Endothelial cell of umbilical vein (primary cell): ENCODE data around the gene HMGCS1. TPM values are rescaled to one million over a fixed set of nuclear protein-coding genes. Genes with fewer than 3 reads are reported as not detected.

Experiments
- BruUV-seq: library from RNA; stranded (reverse); fragments of 400-500 nt; replicated peaks from 2 replicates; lab custom pipeline; 2021; lab: Mats Ljungman, UMichigan
- CTCF ChIA-PET: fragments of 300-600, 350-600 bp; sonication (Branson Sonifier 250); formaldehyde crosslinking; loops from one replicate; lab custom pipeline; 2021; ENCODE audit warnings: antibody characterized with exemption, inconsistent platforms; lab: Charles Lee
- POLR2A ChIA-PET: fragments of 300-600, 350-600 bp; sonication (Branson Sonifier 250); formaldehyde crosslinking; loops from one replicate; lab custom pipeline; 2021; ENCODE audit warnings: antibody characterized with exemption, inconsistent platforms; lab: Charles Lee
- DNase-seq: peaks from one replicate; pipeline ENCODE4 v3.0.0-alpha.2; 2011; ENCODE audit warnings: low read depth, low spot score
- FAIRE-seq: peaks from 2 replicates; lab custom pipeline; 2011; peaks lifted over from hg19 to GRCh38; lab: Jason Lieb, UNC
- H2AFZ ChIP-seq: 2 replicates; pipeline ENCODE4 v1.6.0; 2012; ENCODE audit warnings: low read depth, low read length, control low read depth, inconsistent platforms
- H3K27ac ChIP-seq: 2 replicates; pipeline ENCODE4 v1.5.1; 2011; ENCODE audit warnings: low read depth, mild to moderate bottlenecking, control low read depth, low read length, moderate library complexity; ENCODE audit not compliant: insufficient read depth
- H3K27me3 ChIP-seq, 2 experiments: 2 replicates each; pipeline versions ENCODE4 v1.6.0 to v1.6.1; 2011; ENCODE audit warnings: low read length in 2 of 2, mixed read lengths in 1 of 2; ENCODE audit not compliant: control insufficient read depth in 2 of 2, insufficient read depth in 2 of 2
- H3K36me3 ChIP-seq, 2 experiments: 2 replicates in 1 of 2; 3 replicates in 1 of 2; pipeline ENCODE4 v1.5.1; 2011; ENCODE audit warnings: low read length in 2 of 2, mild to moderate bottlenecking in 1 of 2, moderate library complexity in 1 of 2; ENCODE audit not compliant: control insufficient read depth in 2 of 2, insufficient read depth in 2 of 2; ENCODE audit errors: extremely low read depth in 1 of 2
- H3K4me1 ChIP-seq: 3 replicates; pipeline ENCODE4 v1.5.1; 2011; ENCODE audit warnings: mild to moderate bottlenecking, low read length; ENCODE audit not compliant: control insufficient read depth, insufficient read depth; ENCODE audit errors: extremely low read depth
- H3K4me2 ChIP-seq: 2 replicates; pipeline ENCODE4 v1.6.1; 2011; ENCODE audit warnings: low read length, control low read depth, mixed read lengths; ENCODE audit not compliant: insufficient read depth
- H3K4me3 ChIP-seq, 3 experiments: fragments of 200-600 bp in 1 of 3; sonication (generic), shearing (Covaris generic) in 1 of 3; replicated peaks in 1 of 3; 2 replicates each; pipeline ENCODE4 v1.5.1; 2011 to 2016; ENCODE audit warnings: control low read depth in 3 of 3, low read length in 3 of 3, mild to moderate bottlenecking in 2 of 3, inconsistent platforms in 1 of 3, low read depth in 1 of 3, moderate library complexity in 1 of 3; ENCODE audit not compliant: insufficient read depth in 1 of 3
- H3K79me2 ChIP-seq: 2 replicates; pipeline ENCODE4 v1.6.0; 2012; ENCODE audit warnings: low read length, inconsistent platforms; ENCODE audit not compliant: control insufficient read depth, insufficient read depth
- H3K9ac ChIP-seq: replicated peaks from 2 replicates; pipeline ENCODE3; 2011; ENCODE audit warnings: low read length, control low read depth; ENCODE audit not compliant: insufficient read depth; ENCODE audit errors: extremely low read depth
- H3K9me1 ChIP-seq: replicated peaks from 3 replicates; pipeline ENCODE4 v1.6.0; 2011; ENCODE audit warnings: mild to moderate bottlenecking, low read length; ENCODE audit not compliant: control insufficient read depth, insufficient read depth; ENCODE audit errors: extremely low read depth
- H3K9me3 ChIP-seq: replicated peaks from 2 replicates; pipeline ENCODE4 v1.5.1; 2012; ENCODE audit warnings: low read length, inconsistent platforms; ENCODE audit not compliant: control insufficient read depth, insufficient read depth
- H4K20me1 ChIP-seq: replicated peaks from 2 replicates; pipeline ENCODE3; 2011; ENCODE audit warnings: mild to moderate bottlenecking, low read length; ENCODE audit not compliant: control insufficient read depth, insufficient read depth; ENCODE audit errors: extremely low read depth
- EZH2 ChIP-seq: IDR thresholded peaks from 2 replicates; pipeline ENCODE4 v1.6.1; 2012; ENCODE audit warnings: borderline replicate concordance, low read depth, mild to moderate bottlenecking, moderate library complexity, low read length, inconsistent platforms; ENCODE audit not compliant: severe bottlenecking
- GATA2 ChIP-seq: IDR thresholded peaks from 2 replicates; pipeline ENCODE4 v1.7.0; 2011; ENCODE audit warnings: low read depth, mild to moderate bottlenecking, moderate library complexity, mixed read lengths, low read length; ENCODE audit not compliant: insufficient read length, insufficient read depth
- POLR2A ChIP-seq: IDR thresholded peaks from 2 replicates; pipeline ENCODE4 v1.6.1; 2012; ENCODE audit warnings: low read depth, mild to moderate bottlenecking, control low read depth, low read length
- POLR2AphosphoS5 ChIP-seq: IDR thresholded peaks from 2 replicates; pipeline ENCODE4 v1.6.1; 2012; ENCODE audit warnings: low read depth, mild to moderate bottlenecking, control low read depth, low read length, moderate library complexity; ENCODE audit not compliant: insufficient read depth
- dilution Hi-C: fragments of 300-500 bp; cut with MboI; formaldehyde crosslinking; loops from one replicate; pipeline ENCODE4 v1.15.0; 2019; ENCODE audit warnings: low sequenced_read_pairs; ENCODE audit not compliant: extremely low pct_ligation_motif_present
- intact Hi-C: fragments of 100-400 bp; cut with micrococcal nuclease; formaldehyde crosslinking; loops from one replicate; pipeline ENCODE4 v1.10.0; 2022
- polyA plus RNA-seq, 4 experiments: library from polyadenylated mRNA; depleted of rRNA in 3 of 4; stranded (reverse) in 3 of 4; unstranded in 1 of 4; fragments of >200 nt; gene quantifications; 2 replicates each; pipeline versions ENCODE4 v1.2.1 to v1.2.3, GENCODE V29; 2011 to 2012; ENCODE audit warnings: missing spikeins in 1 of 4
- total RNA-seq: library from RNA; stranded (reverse); gene quantifications from 2 replicates; pipeline ENCODE4 v1.2.3, GENCODE V29; 2021

The HMGCS1 gene
- total and polyA plus RNA-seq, 2 donors (not counting 3 experiments of a cell fraction or from before 2014, with no cell fraction given): 43.3 to 133 TPM

- TF ChIP-seq EZH2 (no peak), GATA2 (no peak)
- Histone ChIP-seq H3K9me1 (no peaks in the 10 kb centered on the region), H3K36me3 (peaks cover 5 to 21% of the 10 kb centered on the region in 2 experiments), H3K27me3 (no peaks in the 10 kb centered on the region), H3K4me1 (no peaks in the 10 kb centered on the region), H3K79me2 (peaks cover 93% of the 10 kb centered on the region), H3K27ac (no peak overlapping the region), H3K4me2 (no peak overlapping the region), H4K20me1 (peaks cover 6% of the 10 kb centered on the region), H3K4me3 (no peak overlapping the region), H3K9ac (no peak overlapping the region), H2AFZ (no peak overlapping the region), H3K9me3 (no peaks in the 10 kb centered on the region)
- BruUV-seq: no TSS peak
- FAIRE-seq (no peak), DNase-seq (no peak)
- POLR2A ChIA-PET: no interaction called here
- intact Hi-C loops (no loop called here), dilution Hi-C loops (no loop called here)
- CTCF ChIA-PET: interaction anchor here (1.1 to 2.2 kb wide), 3 partner anchors 9 to 181 kb away, joined by 3 to 7 read pairs (median 5); partner anchors contain the start of genes HMGCS1 and TMEM267
Measured at GRCh38 chr5:43303242-43303641, 10.0 kb downstream of the HMGCS1 start.

GRCh38 chr5:43302481-43302880 is 10.7 kb downstream of the HMGCS1 start:
- intact Hi-C loops (no loop called here), dilution Hi-C loops (no loop called here)
- Histone ChIP-seq H3K27me3 (no peaks in the 10 kb centered on the region), H3K4me3 (no peak overlapping the region), H3K4me1 (no peaks in the 10 kb centered on the region), H3K79me2 (peaks cover 90% of the 10 kb centered on the region), H4K20me1 (peaks cover 6% of the 10 kb centered on the region), H3K27ac (no peak overlapping the region), H3K4me2 (no peak overlapping the region), H3K9me1 (no peaks in the 10 kb centered on the region), H3K9me3 (no peaks in the 10 kb centered on the region), H2AFZ (no peak overlapping the region), H3K36me3 (peaks cover 5 to 25% of the 10 kb centered on the region in 2 experiments), H3K9ac (no peak overlapping the region)
- FAIRE-seq: no peak
- ChIA-PET CTCF (interaction anchor here (1.2 to 2.2 kb wide), 2 partner anchors 10 to 87 kb away, joined by 3 to 7 read pairs; partner anchors contain the start of gene HMGCS1), POLR2A (no interaction called here)
- no TSS peak for BruUV-seq
- TF ChIP-seq POLR2AphosphoS5: no peak
- TF ChIP-seq EZH2: no peak
- TF ChIP-seq POLR2A: no peak
- DNase-seq: no peak
